ENCODE results near the gene TSPAN9. TPM values are rescaled to one million over a fixed set of nuclear protein-coding genes. Genes with fewer than 3 reads are reported as not detected.

The TSPAN9 gene
- total RNA-seq, 1 donor from 2014 or later: 7.8 TPM

GRCh38 chr12:3130057-3130830 is 53.1 kb downstream of the TSPAN9 start:
- Histone ChIP-seq H3K9ac (no peak overlapping the region), H3K4me2 (no peak overlapping the region), H3K36me3 (no peaks in the 10 kb centered on the region), H3K4me1 (peaks cover 4% of the 10 kb centered on the region), H2AFZ (replicated peaks) (no peak overlapping the region), H3F3A (ENCODE audit: low read depth) (no peaks in the 10 kb centered on the region), H3K27me3 (no peaks in the 10 kb centered on the region), H3K27ac (no peak overlapping the region), H4K20me1 (ENCODE audit: low read depth) (no peaks in the 10 kb centered on the region), H3K79me2 (ENCODE audit: low read depth) (no peaks in the 10 kb centered on the region), H3K4me3 (no peak overlapping the region), H3K9me3 (ENCODE audit: low read depth) (no peaks in the 10 kb centered on the region)
- Mint-ChIP-seq H3K27me3 (ENCODE audit: insufficient read depth, low read depth) (peaks cover 3% of the 10 kb centered on the region), H3K36me3 (peaks cover 2% of the 10 kb centered on the region), H3K4me1 (peaks cover 18% of the 10 kb centered on the region), H3K4me3 (no peak overlapping the region), H3K27ac (no peak overlapping the region), H3K9me3 (peaks cover 5% of the 10 kb centered on the region)
- TF ChIP-seq EZH2 (IDR thresholded peaks at IDR 0.05) (no peak), CTCF (IDR thresholded peaks at IDR 0.05) (no peak), EZH2phosphoT487 (IDR thresholded peaks at IDR 0.05) (no peak)
- no peak for DNase-seq (ENCODE audit: low spot score)

DNA sequence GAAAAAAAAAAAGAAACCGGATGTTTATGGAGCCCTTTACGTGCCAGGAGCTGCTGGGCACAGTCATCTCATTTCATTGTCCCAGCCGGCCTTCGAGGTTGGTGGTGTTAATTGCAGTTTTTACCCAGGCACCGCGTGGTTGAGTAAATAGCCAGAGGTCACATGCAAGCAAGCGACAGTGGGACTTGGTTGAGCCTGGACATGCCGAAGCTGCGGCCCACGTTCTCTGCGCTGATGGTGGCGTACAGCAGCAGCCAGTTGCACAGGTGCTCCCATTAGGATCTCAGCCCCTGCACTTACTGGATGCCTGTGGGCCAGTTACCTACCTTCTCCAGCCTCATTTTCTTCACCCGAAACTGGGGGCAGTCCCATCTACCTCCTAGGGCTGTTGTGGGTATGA is 54.0 kb downstream of the TSPAN9 start:
- H3K27me3 Mint-ChIP-seq (ENCODE audit: insufficient read depth, low read depth): peaks cover 3% of the 10 kb centered on the region
- H3K27ac Mint-ChIP-seq: no peak overlapping the region
- Histone ChIP-seq H3K9ac (no peak overlapping the region), H3F3A (ENCODE audit: low read depth) (no peaks in the 10 kb centered on the region), H2AFZ (replicated peaks) (no peak overlapping the region), H4K20me1 (ENCODE audit: low read depth) (no peaks in the 10 kb centered on the region), H3K27me3 (no peaks in the 10 kb centered on the region), H3K36me3 (no peaks in the 10 kb centered on the region), H3K79me2 (ENCODE audit: low read depth) (no peaks in the 10 kb centered on the region), H3K4me1 (peaks cover 4% of the 10 kb centered on the region), H3K4me3 (no peak overlapping the region), H3K27ac (no peak overlapping the region), H3K4me2 (no peak overlapping the region), H3K9me3 (ENCODE audit: low read depth) (no peaks in the 10 kb centered on the region)
- no peak for DNase-seq (ENCODE audit: low spot score)
- no peaks in the 10 kb centered on the region for H3K36me3 Mint-ChIP-seq
- H3K4me3 Mint-ChIP-seq: no peak overlapping the region
- H3K9me3 Mint-ChIP-seq: no peaks in the 10 kb centered on the region
- no peak for TF ChIP-seq EZH2 (IDR thresholded peaks at IDR 0.05)
- no peak for TF ChIP-seq CTCF (IDR thresholded peaks at IDR 0.05)
- TF ChIP-seq EZH2phosphoT487 (IDR thresholded peaks at IDR 0.05): no peak
- peaks cover 23% of the 10 kb centered on the region for H3K4me1 Mint-ChIP-seq

DNA sequence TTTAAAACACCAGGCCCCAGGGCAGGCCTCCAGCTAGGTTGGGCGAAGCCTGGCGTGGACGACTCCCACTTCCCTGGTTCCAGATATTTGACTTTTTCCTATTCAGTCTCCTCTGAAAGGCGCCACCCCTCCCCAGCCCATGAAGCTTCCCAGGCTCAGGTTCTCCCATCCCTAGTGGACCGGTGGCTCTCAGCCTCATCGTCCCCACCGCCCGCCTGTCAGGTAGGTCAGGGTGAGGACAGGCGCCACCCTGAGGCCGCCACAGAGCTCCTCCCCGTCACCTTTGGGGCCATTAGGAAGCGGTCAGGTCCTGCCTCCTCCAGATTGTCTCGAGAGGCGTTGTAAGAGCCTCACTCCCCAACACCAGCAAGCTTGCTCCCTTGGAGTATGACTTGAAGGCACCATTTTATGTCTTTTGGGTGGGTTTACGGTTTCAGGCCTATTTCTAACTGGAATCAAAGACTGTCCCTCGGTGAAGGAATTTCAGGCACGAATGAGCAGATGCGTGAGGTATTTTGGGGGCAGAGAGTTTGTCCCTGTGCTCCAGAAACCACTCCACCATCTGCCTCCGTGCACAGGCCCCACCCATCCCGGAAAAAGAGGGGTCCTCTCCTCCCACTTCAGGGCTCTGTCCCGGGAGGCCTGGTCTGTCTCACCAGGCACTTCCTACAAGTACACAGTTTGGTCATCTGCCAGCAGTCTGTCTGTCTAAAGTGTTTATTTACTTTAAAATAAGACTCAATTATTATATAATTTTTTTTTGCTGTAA is 55.6 kb downstream of the TSPAN9 start:
- Mint-ChIP-seq H3K36me3 (no peaks in the 10 kb centered on the region), H3K4me1 (peaks cover 34% of the 10 kb centered on the region), H3K9me3 (no peaks in the 10 kb centered on the region), H3K27me3 (ENCODE audit: insufficient read depth, low read depth) (peaks cover 6% of the 10 kb centered on the region), H3K27ac (no peak overlapping the region), H3K4me3 (no peak overlapping the region)
- Histone ChIP-seq H3F3A (ENCODE audit: low read depth) (no peaks in the 10 kb centered on the region), H3K4me2 (no peak overlapping the region), H3K9me3 (ENCODE audit: low read depth) (no peaks in the 10 kb centered on the region), H3K27ac (no peak overlapping the region), H3K9ac (no peak overlapping the region), H3K4me1 (peaks cover 13% of the 10 kb centered on the region), H3K79me2 (ENCODE audit: low read depth) (no peaks in the 10 kb centered on the region), H2AFZ (replicated peaks) (no peak overlapping the region), H3K27me3 (no peaks in the 10 kb centered on the region), H3K4me3 (no peak overlapping the region), H4K20me1 (ENCODE audit: low read depth) (peaks cover 9% of the 10 kb centered on the region), H3K36me3 (no peaks in the 10 kb centered on the region)
- TF ChIP-seq EZH2phosphoT487 (IDR thresholded peaks at IDR 0.05) (no peak), CTCF (IDR thresholded peaks at IDR 0.05) (peak; percentile 13), EZH2 (IDR thresholded peaks at IDR 0.05) (no peak)
- DNase-seq (ENCODE audit: low spot score): no peak
